GM12891 (cell line): ENCODE data around the gene SPATA13.

ENCODE experiments used
- PAX5 ChIP-seq: IDR thresholded peaks from 2 replicates; pipeline ENCODE4 v1.6.1; 2011; ENCODE audit warnings: low read length, moderate library complexity, mild to moderate bottlenecking; ENCODE audit not compliant: insufficient read depth, severe bottlenecking
- POLR2A ChIP-seq: IDR thresholded peaks from 2 replicates; pipeline ENCODE4 v1.6.1; 2011; ENCODE audit warnings: low read depth, low read length, control low read depth
- POLR2AphosphoS5 ChIP-seq: IDR thresholded peaks from 2 replicates; pipeline ENCODE4 v1.6.1; 2011; ENCODE audit warnings: low read depth, low read length, control low read depth
- POU2F2 ChIP-seq: IDR thresholded peaks from 2 replicates; pipeline ENCODE4 v1.6.1; 2011; ENCODE audit warnings: low read depth, mild to moderate bottlenecking, control low read depth, low read length, moderate library complexity
- SPI1 ChIP-seq: IDR thresholded peaks from 2 replicates; pipeline ENCODE4 v1.6.1; 2011; ENCODE audit warnings: low read depth, low read length, control low read depth
- TAF1 ChIP-seq: IDR thresholded peaks from 2 replicates; pipeline ENCODE4 v1.6.1; 2011; ENCODE audit warnings: low read depth, low read length, control low read depth

DNA sequence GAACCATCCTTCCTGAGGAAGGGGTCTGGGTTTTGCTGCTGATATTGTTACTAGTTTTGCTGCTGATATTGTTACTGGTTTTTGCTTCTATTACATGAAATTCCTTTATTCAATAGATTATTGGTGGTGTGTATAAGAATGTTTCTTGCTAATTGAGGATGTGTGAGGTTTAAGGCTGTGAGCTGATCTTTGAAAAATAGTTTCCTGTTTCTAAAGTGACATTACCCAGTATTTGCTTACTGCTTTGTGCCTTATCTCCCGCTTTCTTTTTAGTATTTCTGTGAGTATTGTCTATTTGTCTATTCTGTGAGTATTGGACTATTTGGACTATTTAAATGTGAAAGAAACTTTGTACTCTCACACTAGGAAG is 110.7 kb downstream of the SPATA13 start:
- TF ChIP-seq POLR2AphosphoS5: no peak
- no peak for TF ChIP-seq POLR2A
- TF ChIP-seq TAF1: no peak
- no peak for TF ChIP-seq PAX5
- no peak for TF ChIP-seq SPI1
- no peak for TF ChIP-seq POU2F2
